PFSK-1 (cell line): ENCODE data around the gene ITCH.

Experiments
- FOXP2 ChIP-seq: optimal IDR thresholded peaks from 2 replicates; pipeline ENCODE3; 2011; ENCODE audit warnings: borderline replicate concordance, control low read depth, inconsistent platforms; ENCODE audit not compliant: insufficient read depth; ENCODE audit errors: extremely low read length, extremely low read depth
- POLR2AphosphoS5 ChIP-seq: IDR thresholded peaks from 2 replicates; pipeline ENCODE4 v1.6.1; 2012; ENCODE audit warnings: low read depth, mild to moderate bottlenecking, control low read depth, low read length, moderate library complexity
- SIN3A ChIP-seq: IDR thresholded peaks from 2 replicates; pipeline ENCODE4 v1.6.1; 2012; ENCODE audit warnings: mild to moderate bottlenecking, low read length, moderate library complexity, borderline replicate concordance; ENCODE audit not compliant: insufficient read depth
- TAF1 ChIP-seq: IDR thresholded peaks from 2 replicates; pipeline ENCODE4 v1.6.1; 2012; ENCODE audit warnings: low read length, control low read depth, borderline replicate concordance; ENCODE audit not compliant: insufficient read depth
- TF ChIP-seq, protein P1 (sequence below), 2 experiments: IDR thresholded peaks; 2 replicates each; pipeline versions ENCODE4 v1.6.1 to v1.8.0; 2011 to 2012; ENCODE audit warnings: low read depth in 2 of 2, low read length in 2 of 2, control low read depth in 1 of 2, inconsistent platforms in 1 of 2, mild to moderate bottlenecking in 1 of 2, moderate library complexity in 1 of 2; ENCODE audit not compliant: insufficient read depth in 1 of 2

- TF ChIP-seq POLR2AphosphoS5 (no peak), TAF1 (no peak), SIN3A (no peak), FOXP2 (no peak)
- TF ChIP-seq, protein P1, sequence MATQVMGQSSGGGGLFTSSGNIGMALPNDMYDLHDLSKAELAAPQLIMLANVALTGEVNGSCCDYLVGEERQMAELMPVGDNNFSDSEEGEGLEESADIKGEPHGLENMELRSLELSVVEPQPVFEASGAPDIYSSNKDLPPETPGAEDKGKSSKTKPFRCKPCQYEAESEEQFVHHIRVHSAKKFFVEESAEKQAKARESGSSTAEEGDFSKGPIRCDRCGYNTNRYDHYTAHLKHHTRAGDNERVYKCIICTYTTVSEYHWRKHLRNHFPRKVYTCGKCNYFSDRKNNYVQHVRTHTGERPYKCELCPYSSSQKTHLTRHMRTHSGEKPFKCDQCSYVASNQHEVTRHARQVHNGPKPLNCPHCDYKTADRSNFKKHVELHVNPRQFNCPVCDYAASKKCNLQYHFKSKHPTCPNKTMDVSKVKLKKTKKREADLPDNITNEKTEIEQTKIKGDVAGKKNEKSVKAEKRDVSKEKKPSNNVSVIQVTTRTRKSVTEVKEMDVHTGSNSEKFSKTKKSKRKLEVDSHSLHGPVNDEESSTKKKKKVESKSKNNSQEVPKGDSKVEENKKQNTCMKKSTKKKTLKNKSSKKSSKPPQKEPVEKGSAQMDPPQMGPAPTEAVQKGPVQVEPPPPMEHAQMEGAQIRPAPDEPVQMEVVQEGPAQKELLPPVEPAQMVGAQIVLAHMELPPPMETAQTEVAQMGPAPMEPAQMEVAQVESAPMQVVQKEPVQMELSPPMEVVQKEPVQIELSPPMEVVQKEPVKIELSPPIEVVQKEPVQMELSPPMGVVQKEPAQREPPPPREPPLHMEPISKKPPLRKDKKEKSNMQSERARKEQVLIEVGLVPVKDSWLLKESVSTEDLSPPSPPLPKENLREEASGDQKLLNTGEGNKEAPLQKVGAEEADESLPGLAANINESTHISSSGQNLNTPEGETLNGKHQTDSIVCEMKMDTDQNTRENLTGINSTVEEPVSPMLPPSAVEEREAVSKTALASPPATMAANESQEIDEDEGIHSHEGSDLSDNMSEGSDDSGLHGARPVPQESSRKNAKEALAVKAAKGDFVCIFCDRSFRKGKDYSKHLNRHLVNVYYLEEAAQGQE (IDR thresholded peaks at IDR 0.05; ENCODE audit: insufficient read depth in 1 of 2, low read depth in 2 of 2, low read length in 2 of 2): no peak
These were observed 57.9 kb downstream of the ITCH start for GRCh38 chr20:34420975-34421374.
